GM21723 (cell line): ENCODE data around the gene EID2.

Source experiments
- ATAC-seq: cut with Tn5 transposase; IDR thresholded peaks from one replicate; pipeline ENCODE4 v1.9.1; 2021; ENCODE audit warnings: mild to moderate bottlenecking, moderate library complexity; ENCODE audit not compliant: unreplicated experiment

The EID2 gene, protein sequence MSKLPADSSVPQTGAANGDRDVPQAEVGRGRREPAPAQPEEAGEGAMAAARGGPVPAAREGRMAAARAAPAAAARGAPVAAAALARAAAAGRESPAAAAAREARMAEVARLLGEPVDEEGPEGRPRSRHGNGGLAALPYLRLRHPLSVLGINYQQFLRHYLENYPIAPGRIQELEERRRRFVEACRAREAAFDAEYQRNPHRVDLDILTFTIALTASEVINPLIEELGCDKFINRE

DNA sequence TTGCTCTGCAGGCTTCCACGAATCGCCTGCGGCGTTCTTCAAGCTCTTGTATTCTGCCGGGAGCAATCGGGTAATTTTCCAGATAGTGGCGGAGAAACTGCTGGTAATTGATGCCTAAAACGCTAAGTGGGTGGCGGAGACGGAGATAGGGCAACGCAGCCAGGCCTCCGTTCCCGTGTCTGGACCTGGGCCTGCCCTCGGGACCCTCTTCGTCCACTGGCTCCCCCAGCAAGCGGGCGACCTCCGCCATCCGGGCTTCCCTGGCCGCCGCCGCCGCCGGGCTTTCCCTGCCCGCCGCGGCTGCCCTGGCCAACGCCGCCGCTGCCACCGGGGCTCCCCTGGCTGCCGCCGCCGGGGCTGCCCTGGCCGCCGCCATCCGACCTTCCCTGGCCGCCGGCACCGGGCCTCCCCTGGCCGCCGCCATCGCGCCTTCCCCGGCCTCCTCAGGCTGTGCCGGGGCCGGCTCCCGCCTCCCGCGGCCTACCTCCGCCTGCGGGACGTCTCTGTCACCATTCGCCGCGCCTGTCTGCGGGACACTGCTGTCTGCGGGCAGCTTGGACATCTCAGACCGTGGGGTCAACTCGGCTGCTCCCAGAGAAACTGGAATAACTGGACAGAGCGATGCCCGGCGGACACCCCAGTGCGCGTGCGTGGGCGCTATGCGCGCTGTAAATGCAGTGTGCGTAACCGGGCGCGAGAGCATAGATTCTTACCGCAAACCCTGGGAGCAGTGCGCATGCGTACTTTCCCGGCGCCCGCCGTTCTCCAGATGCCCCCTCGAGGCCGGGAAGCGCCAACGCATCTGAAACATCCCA, at the start of gene EID2:
Gene EID2, minus strand, starts transcription at position 644 of the 815 bp plus-strand sequence. Its CDS starts 82 bp downstream, at position 562.
- ATAC-seq = peak; percentile 77

DNA sequence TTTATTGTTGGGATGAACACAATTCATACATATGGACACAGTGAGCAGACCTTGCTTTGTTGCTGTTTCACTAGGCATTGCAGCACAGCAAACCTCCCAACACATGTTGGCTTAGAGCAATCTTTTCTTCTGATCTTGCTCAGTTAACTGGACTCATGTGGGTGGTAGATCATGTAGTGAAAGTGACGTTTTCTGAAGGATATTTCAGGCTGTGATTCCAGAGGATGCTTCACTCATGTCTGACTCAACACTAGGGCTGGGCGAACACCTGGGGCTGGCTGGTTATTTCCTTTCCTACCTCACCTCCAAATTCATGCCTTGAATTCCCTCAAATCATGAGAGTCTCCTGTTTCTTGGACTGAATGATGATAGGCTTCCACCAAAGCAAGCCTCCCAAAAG, 48.1 kb upstream of the EID2 start:
- no peak for ATAC-seq

DNA sequence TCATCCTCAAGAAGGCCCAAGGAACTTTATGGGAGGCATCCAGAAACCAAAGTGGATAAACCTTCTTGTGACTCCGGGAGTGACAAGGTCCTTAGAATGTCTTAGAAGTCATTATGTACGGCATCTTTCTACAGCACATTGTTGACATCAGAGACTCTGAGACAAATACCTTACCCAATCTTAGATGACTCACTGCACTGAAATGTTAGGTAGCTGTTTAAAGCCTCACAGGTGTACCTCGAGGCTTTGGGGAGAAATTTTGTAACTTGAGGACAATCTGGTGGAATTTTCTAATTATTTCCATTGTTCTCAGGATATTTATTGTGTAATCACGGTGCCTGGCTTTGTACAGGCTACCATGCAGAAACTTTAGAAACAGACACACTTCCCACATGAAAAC, 47.5 kb upstream of the EID2 start:
- no peak for ATAC-seq

DNA sequence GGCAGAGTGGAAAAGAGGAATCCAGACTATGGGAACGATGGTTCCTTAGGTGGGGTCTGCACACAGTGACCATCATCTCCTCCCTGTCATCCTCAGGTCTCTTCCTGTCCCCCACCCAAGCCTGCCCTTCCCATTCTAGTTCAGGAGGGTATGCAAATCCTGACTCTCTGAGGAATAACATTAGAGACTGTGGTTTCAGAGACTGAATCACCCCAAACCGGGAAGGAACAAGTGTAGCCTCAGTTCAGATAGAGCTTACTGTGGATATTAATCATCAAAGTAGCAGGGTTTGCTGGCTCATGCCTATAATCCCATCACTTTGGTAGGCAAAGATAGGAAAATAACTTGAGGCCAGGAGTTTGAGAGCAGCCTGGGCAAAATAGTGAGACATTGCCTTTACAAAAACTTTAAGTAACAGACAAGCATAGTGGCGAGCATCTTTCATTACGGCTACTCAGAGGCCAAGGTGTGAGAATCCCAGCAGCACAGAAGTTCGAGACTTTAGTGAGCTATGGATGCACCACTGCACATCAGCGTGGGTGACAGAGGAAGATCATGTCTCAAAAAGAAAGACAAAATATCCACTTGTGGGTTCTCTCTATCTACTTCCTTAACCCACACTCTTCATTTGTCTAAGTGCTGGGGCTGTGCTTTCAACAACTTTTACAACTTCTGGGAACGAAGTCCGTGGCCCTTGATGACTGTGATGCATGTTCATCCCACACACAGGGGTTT, 43.1 kb upstream of the EID2 start:
- ATAC-seq = no peak

DNA sequence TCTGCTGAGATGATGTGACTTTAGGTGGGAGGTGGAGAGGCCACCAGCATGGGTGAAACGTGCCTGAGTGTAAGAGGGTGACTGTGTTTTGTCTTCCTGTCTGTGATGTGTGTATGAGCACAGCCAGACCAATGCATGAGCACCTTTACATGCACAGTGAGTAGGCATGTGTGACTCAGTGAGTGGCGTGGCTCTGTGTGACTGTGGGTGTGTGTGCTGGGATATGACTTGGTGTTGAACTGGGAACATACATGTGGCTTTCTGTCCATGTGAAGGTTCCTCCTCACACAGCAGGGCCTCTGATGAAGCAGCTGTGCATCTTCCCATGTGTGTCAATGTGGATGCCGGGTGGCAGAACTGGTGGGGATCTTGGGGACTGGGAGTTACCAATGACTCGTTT, 42.5 kb upstream of the EID2 start:
- no peak for ATAC-seq

DNA sequence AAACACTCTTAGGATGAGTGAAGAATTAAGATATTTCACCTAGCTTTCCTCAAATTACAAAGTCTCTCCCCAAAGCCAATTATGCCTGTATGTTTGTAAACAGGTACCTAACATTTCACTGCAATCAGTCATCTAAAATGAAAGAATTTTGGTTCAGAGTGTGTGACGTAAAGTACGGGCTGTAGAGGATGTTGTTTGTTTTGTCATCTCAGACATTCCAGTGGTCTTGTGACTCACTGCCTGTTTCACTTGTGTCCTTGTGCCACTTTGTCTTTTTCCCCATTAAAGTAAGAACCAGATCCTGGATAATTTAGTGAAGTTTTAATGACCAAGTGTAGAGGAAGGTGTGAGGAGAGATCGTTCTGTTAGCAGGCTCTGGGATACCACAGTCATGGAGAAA, 28.6 kb upstream of the EID2 start:
- no peak for ATAC-seq

DNA sequence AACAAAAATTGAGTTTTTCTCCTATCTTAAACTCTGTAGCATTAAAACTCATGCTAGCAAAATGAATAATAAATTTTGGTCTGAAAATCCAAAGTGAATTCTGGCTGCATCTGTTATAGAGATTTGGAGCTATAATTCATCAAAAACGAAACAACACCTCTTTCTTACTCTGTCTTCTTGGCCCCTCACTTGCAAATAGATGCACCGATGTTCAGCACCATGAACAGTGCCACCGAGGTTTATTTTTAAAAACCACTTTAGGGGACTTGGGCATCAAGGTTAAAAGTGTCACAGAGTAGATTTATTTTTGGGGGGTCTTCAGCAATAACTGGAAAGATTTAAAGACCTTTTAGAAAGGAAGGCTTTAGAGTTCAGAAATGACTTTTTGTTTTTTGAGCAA, 26.1 kb upstream of the EID2 start:
- ATAC-seq = no peak

DNA sequence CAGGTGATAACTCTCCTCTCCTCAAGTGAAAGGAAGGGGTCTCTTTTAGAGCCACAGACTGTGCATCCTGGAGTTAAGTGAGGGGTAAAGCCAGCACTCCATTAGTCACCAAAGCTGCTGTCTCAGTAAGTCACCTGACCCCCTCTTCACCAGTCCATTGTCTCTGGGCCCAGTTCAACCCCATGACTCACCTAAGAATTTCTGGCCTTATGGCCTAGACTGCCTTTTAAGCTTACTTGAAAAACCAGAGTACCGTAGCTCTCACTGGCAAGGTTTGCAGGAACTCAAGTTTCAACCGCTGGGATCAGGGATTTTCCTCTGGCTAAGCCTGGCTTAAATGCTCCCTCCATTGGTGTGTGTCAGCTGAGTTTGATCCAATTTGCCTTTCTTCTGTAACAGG, 23.4 kb upstream of the EID2 start:
- ATAC-seq = no peak

DNA sequence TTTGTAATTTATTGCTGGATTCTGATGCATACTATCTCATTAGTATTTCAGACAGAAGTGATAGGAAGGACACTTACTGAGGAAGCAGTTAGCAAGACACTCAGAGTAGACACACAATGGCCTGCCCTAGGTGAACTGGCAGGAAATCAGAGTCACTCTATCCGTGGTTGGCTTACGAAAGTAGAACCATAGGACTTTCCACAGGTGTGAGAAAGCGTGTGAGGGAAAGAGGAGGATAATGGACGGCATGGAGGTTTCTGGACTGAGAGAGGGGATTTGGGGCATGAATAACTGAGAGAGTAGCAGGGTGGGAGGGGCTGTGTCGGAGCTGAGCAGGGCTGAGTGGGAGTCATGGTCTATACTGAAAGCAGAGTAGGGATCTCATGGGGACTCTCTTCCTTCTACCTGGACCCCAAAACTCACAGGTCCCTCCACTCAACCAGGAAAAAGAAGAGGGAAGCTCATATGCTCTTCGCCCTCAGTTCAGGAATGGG, 18.7 kb upstream of the EID2 start:
- ATAC-seq = peak; percentile 41

DNA sequence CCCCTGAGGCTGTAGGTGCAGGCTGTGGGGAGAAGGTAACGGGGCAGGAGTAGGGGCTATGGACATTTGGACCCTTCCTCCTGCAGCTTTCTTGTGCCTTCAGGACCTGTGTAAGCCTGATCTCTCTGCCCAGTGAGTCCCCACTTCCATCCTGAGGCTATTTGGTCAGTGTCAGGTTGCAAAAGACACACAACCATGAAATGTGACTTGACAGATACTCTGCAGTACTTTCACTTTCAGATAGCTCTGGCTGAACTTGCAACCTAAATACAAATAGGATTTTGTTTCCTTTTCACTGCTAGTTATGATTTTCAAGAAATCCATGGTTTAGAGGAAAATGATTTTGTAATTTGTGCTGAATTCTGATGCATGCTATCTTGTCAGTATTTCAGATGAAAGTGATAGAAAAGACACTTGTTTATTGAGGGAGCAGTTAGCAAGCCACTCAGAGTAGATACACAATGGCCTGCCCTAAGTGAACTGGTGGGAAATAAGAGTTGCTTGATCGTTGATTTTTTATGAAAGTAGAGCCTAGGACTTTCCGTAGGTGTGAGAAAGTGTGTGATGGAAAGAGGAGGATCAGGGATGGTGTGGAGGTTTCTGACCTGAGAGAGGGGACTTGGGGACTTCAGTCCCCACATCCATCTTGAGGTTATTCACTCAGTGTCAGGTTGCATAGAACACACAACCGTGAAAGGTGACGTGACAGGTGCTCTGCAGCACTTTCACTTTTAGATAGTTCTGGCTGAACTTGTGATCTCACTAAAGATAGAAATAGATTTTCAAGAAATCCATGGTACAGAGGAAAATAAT, 18.1 kb upstream of the EID2 start:
- ATAC-seq = peak; percentile 69

DNA sequence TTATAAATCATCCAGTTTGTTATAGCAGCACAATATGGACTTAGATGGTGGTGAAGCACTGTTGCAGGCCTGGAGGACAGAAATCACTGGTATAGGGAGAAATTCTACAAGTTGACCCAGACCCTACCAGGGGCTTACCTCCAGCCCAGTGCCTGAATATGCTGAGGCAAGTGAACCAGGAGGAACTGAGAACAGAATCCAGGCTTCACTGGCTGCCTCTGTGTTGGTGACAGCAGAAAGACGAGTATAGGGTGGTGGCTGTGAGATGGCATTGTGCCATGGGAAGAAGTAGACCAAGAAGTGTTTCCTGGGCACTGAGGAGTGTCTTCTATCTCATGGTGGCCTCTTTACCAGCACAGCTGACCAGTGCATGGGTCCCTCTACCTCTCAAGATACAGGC, 15.9 kb upstream of the EID2 start:
- no peak for ATAC-seq

DNA sequence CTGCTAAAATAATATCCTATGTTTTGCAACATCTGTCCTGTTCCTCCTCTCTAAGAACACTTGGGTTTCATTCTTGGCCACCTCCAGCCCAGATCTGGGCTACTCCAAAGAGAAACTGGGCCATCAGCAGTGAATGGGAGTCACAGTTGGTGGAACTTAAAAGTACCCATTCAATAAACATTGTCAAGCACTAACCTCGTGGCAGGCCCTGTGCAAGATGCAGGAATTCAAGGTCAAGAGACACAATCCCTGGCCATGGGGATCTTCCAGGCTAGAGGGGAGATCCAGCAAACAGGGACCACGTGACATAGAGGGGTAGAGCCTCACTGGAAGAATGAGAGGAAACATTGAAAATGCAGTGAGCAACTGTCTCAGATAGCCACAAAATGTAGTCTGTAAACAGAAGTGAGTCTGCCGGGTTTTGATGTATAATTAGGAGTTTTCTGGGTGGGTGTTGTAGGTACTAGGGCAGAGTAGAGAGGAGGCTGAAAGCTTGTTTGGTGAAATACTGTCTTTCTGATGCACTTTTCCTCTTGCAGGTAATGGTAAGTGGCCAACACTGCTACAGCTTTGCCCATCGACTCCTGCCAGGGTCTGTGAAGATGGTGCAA, 14.8 kb upstream of the EID2 start:
- no peak for ATAC-seq

DNA sequence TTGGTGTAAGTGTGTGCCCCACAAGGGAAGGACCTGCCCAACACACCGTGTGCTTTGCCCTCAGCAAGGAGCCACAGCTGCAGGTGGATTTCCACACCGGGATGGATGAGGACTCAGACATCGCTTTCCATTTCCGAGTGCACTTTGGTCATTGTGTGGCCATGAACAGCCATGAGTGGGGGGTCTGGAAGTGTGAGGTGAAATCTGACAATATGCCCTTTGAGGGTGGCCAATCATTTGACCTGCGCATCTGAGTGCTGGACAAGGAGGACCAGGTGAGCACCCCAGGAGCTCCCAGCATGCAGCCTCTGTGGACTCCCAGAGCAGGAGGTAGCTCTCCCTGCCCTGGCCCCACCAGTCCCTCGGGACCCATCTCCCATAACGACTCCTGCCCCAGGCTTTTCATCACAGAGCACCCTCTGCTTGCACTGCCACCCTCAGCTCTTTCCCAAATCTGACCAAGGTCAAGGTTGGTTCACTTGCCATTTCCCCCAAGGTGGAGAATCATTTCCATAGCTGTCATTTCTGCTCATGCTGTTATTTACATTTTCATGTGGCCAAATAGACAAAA, 13.2 kb upstream of the EID2 start:
- ATAC-seq = no peak

DNA sequence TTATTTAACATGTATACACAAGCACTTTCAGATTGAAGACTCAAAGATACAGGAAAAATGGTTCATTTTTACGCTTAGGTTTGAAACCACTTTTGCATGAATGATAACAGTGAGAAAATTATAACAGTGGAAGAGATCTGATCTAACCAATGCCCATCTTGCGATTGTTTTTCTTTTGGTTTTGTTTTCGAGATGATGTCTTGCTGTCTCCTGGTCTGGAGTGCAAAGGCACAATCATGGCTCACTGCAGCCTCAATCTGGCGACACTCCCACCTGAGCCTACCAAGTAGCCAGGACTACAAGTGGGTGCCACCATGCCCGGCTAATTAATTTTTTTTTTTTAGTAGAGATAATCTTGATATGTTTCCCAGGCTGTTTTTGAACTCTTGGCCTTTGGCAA, 10.2 kb upstream of the EID2 start:
- ATAC-seq = no peak

DNA sequence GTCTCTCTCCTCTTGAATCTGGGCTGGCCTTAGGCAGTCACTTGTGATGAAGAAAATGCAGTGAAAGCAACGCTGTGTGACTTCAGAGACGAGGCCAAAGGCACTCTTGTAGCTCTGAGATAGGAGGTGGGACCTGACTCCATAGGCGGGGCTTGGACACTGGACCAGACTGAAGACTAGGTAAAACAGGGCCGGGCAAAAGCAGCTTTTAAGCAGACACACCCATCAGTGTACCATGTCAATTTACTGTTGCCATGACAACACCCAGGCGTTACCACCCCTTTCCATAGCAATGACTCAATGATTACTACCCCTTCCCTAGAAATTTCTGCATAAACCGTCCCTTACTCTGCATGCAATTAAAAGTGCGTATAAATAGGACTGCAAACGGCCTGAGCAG, 6.6 kb upstream of the EID2 start:
- no peak for ATAC-seq

DNA sequence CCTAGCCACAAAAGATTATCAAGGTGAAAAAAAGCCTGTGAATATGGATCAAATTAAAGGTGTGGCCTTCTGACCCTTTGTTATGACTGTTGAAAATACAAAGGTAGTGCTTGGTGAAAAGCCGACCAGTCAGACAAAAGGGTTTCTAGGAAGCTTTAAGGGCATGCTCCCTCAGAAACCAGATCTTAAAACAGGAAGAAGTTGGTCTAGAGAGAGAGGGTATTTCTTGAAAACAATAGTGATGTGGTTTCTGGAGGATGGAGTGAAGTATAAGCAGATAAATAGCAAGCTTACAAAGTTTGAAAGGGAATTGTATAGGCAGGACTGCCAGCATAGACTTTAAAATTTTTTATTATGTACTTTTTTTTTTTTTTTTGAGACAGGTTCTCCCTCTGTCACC, 5.0 kb upstream of the EID2 start:
- ATAC-seq = no peak

DNA sequence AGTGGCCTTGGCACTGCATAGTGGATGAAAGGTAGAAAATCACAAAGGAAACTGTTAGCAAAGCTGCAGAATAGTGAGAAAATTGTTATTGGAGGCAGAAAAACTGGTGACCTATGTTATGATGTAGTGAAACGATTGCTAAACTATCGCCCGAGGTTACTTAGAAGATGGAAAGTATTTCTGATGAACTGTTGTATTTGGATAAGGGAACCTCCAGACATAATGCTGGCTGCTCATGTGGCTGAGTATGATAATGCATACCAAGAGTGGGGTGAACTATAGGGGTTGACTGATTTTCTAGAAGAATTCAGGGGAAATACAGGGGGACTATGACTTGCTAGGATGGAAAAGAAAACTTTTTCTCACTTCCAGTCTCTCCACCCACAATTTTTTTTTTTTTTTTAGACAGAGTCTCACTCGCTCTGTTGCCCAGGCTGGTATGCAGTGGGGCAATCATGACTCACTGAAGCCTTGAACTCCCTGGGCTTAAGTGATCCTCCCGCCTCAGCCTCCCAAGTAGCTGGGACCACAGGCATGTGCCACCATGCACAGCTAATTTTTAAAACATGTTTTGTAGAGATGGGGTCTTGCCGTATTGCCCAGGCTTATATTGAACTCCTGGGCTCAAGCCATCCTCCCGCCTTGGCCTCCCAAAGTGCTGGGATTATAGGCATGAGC, 4.4 kb upstream of the EID2 start:
- no peak for ATAC-seq

DNA sequence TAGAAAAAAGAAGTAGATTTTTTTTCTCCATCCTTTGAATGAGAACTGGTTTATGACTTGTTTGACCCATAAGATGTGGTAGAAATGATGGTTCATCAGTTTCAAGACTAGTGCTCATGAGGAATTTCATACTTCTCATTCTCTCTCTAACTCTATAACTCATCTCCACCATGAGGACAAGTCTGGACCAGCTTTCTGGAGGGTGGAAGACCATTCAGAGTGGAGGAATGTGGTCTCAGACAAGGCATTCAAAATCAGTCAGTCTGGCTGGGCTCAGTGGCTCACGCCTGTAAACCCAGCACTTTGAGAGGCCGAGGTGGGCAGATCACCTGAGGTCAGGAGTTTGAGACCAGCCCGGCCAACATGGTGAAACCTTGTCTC, 3.5 kb upstream of the EID2 start:
- ATAC-seq = no peak

DNA sequence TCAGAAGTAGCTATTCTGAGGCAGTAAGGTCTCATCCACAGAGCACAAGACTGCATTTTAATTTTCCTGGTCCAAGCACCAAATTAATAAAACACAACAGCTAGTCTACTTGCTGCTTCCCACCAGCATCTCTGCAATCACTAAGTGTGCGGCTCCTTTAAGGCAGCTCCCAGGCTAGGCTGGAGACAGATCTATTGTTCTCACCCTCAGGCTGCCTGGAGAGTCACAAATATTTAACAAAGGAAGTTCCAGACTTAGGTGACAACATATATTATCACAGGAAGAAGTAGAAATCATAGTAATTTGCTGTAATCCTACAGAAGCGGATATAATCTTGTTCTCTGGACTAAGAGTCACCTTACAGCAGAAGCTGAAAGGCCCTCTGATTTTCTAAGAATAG, 2.2 kb upstream of the EID2 start:
- no peak for ATAC-seq

DNA sequence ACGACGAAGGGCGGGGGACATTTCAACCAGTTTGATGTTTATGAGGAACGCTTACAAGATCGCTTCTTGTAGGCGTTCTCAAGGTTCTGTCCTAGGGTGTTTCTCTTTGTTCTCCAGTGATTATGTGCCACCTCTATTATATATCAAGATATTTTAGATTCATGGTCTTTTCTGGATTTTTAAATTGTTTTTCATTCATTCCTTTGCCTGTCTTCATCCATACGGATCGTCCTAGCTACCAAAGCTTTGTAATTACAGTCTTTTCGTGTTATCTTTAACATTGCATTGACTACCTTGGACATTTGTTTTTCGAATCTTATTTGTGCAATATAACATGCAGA, 342 bp upstream of the EID2 start:
- no peak for ATAC-seq
